ENCODE measurements around the gene VAV1. TPM values are rescaled to one million over a fixed set of nuclear protein-coding genes. Genes with fewer than 3 reads are reported as not detected.

Gene VAV1
- total RNA-seq, 1 experiment from 2014 or later = 0.05 TPM

DNA sequence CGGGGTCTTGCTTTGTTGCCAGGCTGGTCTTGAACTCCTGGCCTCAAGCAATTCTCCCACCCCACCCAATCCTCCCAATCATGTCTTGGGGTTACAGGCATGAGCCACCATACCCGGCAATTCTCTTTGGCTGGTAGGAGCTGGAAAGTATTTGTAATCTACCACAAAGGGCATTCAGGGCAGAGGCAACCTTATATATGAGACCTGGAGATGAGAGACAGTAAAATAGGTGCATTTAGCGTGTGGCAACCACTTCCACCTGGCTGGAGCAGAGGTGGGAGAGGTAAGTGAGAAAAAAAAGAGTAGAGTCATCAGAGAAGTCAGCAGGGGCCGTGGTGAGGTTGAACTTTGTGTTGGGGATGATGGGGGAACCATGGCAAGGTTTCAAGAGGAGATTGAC is 36.8 kb downstream of the VAV1 start:
- ATAC-seq (no peak), DNase-seq (ENCODE audit: low read depth, low spot score) (no peak)
- no peaks in the 10 kb centered on the region for H3K27me3 ChIP-seq (ENCODE audit: control insufficient read depth, insufficient read depth, low read length)
- in situ Hi-C loops (cut with HindIII; ENCODE audit: low pct_unique_long_range_greater_than_20kb, low sequenced_read_pairs) (no loop called here), intact Hi-C loops (cut with micrococcal nuclease; ENCODE audit: unreplicated experiment) (no loop called here)
- POLR2A ChIA-PET = no interaction called here
- H3K9me3 ChIP-seq (ENCODE audit: control insufficient read depth, insufficient read depth, low read depth, low read length) = no peaks in the 10 kb centered on the region
- CTCF ChIA-PET = no interaction called here
- no peaks in the 10 kb centered on the region for H3K4me1 ChIP-seq (ENCODE audit: control insufficient read depth, insufficient read depth, low read length)
- H3K4me3 ChIP-seq (ENCODE audit: low read depth in 2 of 2, low read length in 2 of 2) = no peak overlapping the region
- BruUV-seq (replicated peaks) = no TSS peak
- no peaks in the 10 kb centered on the region for H3K36me3 ChIP-seq (ENCODE audit: control insufficient read depth, insufficient read depth, low read length)
- H3K27ac ChIP-seq (ENCODE audit: low read length) = no peak overlapping the region
- TF ChIP-seq, protein P1, sequence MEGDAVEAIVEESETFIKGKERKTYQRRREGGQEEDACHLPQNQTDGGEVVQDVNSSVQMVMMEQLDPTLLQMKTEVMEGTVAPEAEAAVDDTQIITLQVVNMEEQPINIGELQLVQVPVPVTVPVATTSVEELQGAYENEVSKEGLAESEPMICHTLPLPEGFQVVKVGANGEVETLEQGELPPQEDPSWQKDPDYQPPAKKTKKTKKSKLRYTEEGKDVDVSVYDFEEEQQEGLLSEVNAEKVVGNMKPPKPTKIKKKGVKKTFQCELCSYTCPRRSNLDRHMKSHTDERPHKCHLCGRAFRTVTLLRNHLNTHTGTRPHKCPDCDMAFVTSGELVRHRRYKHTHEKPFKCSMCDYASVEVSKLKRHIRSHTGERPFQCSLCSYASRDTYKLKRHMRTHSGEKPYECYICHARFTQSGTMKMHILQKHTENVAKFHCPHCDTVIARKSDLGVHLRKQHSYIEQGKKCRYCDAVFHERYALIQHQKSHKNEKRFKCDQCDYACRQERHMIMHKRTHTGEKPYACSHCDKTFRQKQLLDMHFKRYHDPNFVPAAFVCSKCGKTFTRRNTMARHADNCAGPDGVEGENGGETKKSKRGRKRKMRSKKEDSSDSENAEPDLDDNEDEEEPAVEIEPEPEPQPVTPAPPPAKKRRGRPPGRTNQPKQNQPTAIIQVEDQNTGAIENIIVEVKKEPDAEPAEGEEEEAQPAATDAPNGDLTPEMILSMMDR (IDR thresholded peaks at IDR 0.05) = no peak

DNA sequence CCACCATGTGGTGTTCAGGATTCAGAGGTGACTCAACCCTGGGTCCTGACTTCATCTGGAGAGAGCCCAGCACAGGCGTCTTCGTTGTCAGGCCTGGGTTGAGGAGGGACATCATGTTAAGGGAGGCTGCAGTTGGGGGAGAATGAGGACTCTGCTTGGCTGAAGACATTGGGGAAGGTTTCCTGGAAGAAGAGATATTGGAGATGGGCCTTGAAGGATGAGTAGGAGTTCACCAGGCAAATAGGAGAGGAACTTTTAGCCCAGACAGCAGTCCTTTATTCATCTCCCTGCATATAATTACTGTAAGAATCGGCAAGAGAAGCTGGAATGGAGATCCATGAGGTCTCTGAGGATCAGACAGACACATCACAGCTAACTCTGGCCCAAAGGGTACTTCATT is 38.9 kb downstream of the VAV1 start:
- TF ChIP-seq TCF7L2 (IDR thresholded peaks at IDR 0.05; ENCODE audit: low read depth, low read length) (no peak), SIN3A (IDR thresholded peaks at IDR 0.05; ENCODE audit: borderline replicate concordance, insufficient read depth, low read depth, low read length) (no peak), POLR2AphosphoS5 (IDR thresholded peaks at IDR 0.05; ENCODE audit: low read depth, low read length) (no peak)
- TF ChIP-seq, protein P2, sequence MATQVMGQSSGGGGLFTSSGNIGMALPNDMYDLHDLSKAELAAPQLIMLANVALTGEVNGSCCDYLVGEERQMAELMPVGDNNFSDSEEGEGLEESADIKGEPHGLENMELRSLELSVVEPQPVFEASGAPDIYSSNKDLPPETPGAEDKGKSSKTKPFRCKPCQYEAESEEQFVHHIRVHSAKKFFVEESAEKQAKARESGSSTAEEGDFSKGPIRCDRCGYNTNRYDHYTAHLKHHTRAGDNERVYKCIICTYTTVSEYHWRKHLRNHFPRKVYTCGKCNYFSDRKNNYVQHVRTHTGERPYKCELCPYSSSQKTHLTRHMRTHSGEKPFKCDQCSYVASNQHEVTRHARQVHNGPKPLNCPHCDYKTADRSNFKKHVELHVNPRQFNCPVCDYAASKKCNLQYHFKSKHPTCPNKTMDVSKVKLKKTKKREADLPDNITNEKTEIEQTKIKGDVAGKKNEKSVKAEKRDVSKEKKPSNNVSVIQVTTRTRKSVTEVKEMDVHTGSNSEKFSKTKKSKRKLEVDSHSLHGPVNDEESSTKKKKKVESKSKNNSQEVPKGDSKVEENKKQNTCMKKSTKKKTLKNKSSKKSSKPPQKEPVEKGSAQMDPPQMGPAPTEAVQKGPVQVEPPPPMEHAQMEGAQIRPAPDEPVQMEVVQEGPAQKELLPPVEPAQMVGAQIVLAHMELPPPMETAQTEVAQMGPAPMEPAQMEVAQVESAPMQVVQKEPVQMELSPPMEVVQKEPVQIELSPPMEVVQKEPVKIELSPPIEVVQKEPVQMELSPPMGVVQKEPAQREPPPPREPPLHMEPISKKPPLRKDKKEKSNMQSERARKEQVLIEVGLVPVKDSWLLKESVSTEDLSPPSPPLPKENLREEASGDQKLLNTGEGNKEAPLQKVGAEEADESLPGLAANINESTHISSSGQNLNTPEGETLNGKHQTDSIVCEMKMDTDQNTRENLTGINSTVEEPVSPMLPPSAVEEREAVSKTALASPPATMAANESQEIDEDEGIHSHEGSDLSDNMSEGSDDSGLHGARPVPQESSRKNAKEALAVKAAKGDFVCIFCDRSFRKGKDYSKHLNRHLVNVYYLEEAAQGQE (IDR thresholded peaks at IDR 0.05; ENCODE audit: insufficient read depth in 1 of 2, low read depth in 2 of 2, low read length in 1 of 2) = no peak
- TF ChIP-seq, protein P1 (IDR thresholded peaks at IDR 0.05) = no peak
- POLR2A ChIA-PET = no interaction called here
- DNase-seq (ENCODE audit: low read depth, low spot score) = no peak
- Histone ChIP-seq H3K9me3 (ENCODE audit: control insufficient read depth, insufficient read depth, low read depth, low read length) (no peaks in the 10 kb centered on the region), H3K4me3 (ENCODE audit: low read depth in 2 of 2, low read length in 2 of 2) (no peak overlapping the region; a peak in 1 of 4 replicates), H3K27me3 (ENCODE audit: control insufficient read depth, insufficient read depth, low read length) (no peaks in the 10 kb centered on the region), H3K27ac (ENCODE audit: low read length) (no peak overlapping the region), H3K4me1 (ENCODE audit: control insufficient read depth, insufficient read depth, low read length) (no peaks in the 10 kb centered on the region), H3K36me3 (ENCODE audit: control insufficient read depth, insufficient read depth, low read length) (no peaks in the 10 kb centered on the region)
- CTCF ChIA-PET = no interaction called here
- no TSS peak for BruUV-seq (replicated peaks)
- intact Hi-C loops (cut with micrococcal nuclease; ENCODE audit: unreplicated experiment) (no loop called here), in situ Hi-C loops (cut with HindIII; ENCODE audit: low pct_unique_long_range_greater_than_20kb, low sequenced_read_pairs) (no loop called here)
- ATAC-seq = no peak

DNA sequence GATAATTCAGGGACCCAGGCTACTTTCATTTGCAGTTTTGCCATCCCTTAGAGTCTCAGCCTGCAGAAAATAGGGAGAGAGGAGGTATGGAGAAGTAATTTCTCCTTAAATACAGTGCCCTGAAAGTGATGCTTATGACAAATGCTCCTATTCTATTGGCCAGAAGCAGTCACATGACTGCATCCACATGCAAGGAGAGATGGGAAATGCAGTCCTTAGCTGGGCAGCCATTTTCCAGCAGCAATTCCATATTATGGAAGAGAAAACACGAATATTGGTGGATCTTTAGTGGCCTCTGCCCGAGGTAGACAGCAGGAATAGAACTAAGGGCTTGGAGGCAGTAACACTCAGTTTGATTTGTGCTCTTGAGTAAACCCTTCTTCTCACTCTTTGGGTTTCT is 39.4 kb downstream of the VAV1 start:
- H3K4me3 ChIP-seq (ENCODE audit: low read depth in 2 of 2, low read length in 2 of 2) = no peak overlapping the region; a peak in 1 of 4 replicates
- H3K4me1 ChIP-seq (ENCODE audit: control insufficient read depth, insufficient read depth, low read length) = no peaks in the 10 kb centered on the region
- POLR2A ChIA-PET = no interaction called here
- intact Hi-C loops (cut with micrococcal nuclease; ENCODE audit: unreplicated experiment) (no loop called here), in situ Hi-C loops (cut with HindIII; ENCODE audit: low pct_unique_long_range_greater_than_20kb, low sequenced_read_pairs) (no loop called here)
- peak; percentile 77; the same call in 1 of the 2 replicates for ATAC-seq
- H3K27ac ChIP-seq (ENCODE audit: low read length) = no peak overlapping the region
- H3K9me3 ChIP-seq (ENCODE audit: control insufficient read depth, insufficient read depth, low read depth, low read length) = no peaks in the 10 kb centered on the region
- CTCF ChIA-PET = no interaction called here
- H3K27me3 ChIP-seq (ENCODE audit: control insufficient read depth, insufficient read depth, low read length) = no peaks in the 10 kb centered on the region
- BruUV-seq (replicated peaks) = no TSS peak
- DNase-seq (ENCODE audit: low read depth, low spot score) = no peak
- TF ChIP-seq, protein P1 (IDR thresholded peaks at IDR 0.05) = no peak
- TF ChIP-seq, protein P2 (IDR thresholded peaks at IDR 0.05; ENCODE audit: insufficient read depth in 1 of 2, low read depth in 2 of 2, low read length in 1 of 2) = no peak
- H3K36me3 ChIP-seq (ENCODE audit: control insufficient read depth, insufficient read depth, low read length) = no peaks in the 10 kb centered on the region
